GM23248 (cell line): ENCODE data around the gene GIMD1. TPM values are rescaled to one million over a fixed set of nuclear protein-coding genes. Genes with fewer than 3 reads are reported as not detected.
"Not testable (repeated sequence)": the region's sequence is repeated elsewhere in the genome, so short reads cannot be mapped to it uniquely, and the experiment has no call there.

ENCODE experiments used
- DNase-seq: peaks from one replicate; pipeline ENCODE4 v3.0.0-alpha.2; 2015
- H2AFZ ChIP-seq: fragments of 200-600 bp; sonication (generic); 2 replicates; pipeline ENCODE4 v1.6.1; 2016; ENCODE audit warnings: antibody characterized with exemption
- H3F3A ChIP-seq: fragments of 200-600 bp; sonication (generic); 2 replicates; pipeline ENCODE4 v1.6.1; 2016; ENCODE audit warnings: mild to moderate bottlenecking, antibody characterized with exemption, mixed run types; ENCODE audit not compliant: insufficient read depth
- H3K27ac ChIP-seq: fragments of 200-600 bp; sonication (generic); 2 replicates; pipeline ENCODE4 v1.5.1; 2016; ENCODE audit warnings: mild to moderate bottlenecking
- H3K27me3 ChIP-seq: fragments of 200-600 bp; sonication (generic); replicated peaks from 2 replicates; pipeline ENCODE4 v1.6.1; 2016; ENCODE audit warnings: mild to moderate bottlenecking; ENCODE audit not compliant: insufficient read depth
- H3K36me3 ChIP-seq: fragments of 200-600 bp; sonication (generic); 2 replicates; pipeline ENCODE4 v1.6.1; 2016; ENCODE audit warnings: low read depth, mild to moderate bottlenecking
- H3K4me1 ChIP-seq: fragments of 200-600 bp; sonication (generic); 2 replicates; pipeline ENCODE4 v1.6.1; 2016; ENCODE audit warnings: mild to moderate bottlenecking; ENCODE audit not compliant: insufficient read depth
- H3K4me2 ChIP-seq: fragments of 200-600 bp; sonication (generic); one replicate; pipeline ENCODE4 v1.6.1; 2016; ENCODE audit warnings: mild to moderate bottlenecking; ENCODE audit not compliant: unreplicated experiment
- H3K4me3 ChIP-seq: fragments of 200-600 bp; sonication (generic); 2 replicates; pipeline ENCODE4 v1.5.1; 2016; ENCODE audit warnings: mild to moderate bottlenecking
- H3K79me2 ChIP-seq: fragments of 200-600 bp; sonication (generic); 2 replicates; pipeline ENCODE4 v1.6.1; 2016; ENCODE audit warnings: mild to moderate bottlenecking; ENCODE audit not compliant: insufficient read depth
- H3K9ac ChIP-seq: fragments of 200-600 bp; sonication (generic); 2 replicates; pipeline ENCODE4 v1.6.1; 2016; ENCODE audit warnings: mild to moderate bottlenecking
- H3K9me2 ChIP-seq: fragments of 200-600 bp; sonication (generic); 2 replicates; pipeline ENCODE4 v1.6.1; 2016; ENCODE audit warnings: mixed run types, mild to moderate bottlenecking, moderate library complexity; ENCODE audit not compliant: insufficient read depth
- H3K9me3 ChIP-seq: fragments of 200-600 bp; sonication (generic); one replicate; pipeline ENCODE4 v1.6.1; 2017; ENCODE audit warnings: low read depth
- H4K20me1 ChIP-seq: fragments of 200-600 bp; sonication (generic); 2 replicates; pipeline ENCODE4 v1.6.0; 2016; ENCODE audit not compliant: insufficient read depth
- EZH2 ChIP-seq: fragments of 200-600 bp; sonication (generic); IDR thresholded peaks from 2 replicates; pipeline ENCODE4 v1.6.1; 2018; ENCODE audit warnings: antibody characterized with exemption, mild to moderate bottlenecking; ENCODE audit not compliant: insufficient read depth, poor library complexity, severe bottlenecking
- EZH2phosphoT487 ChIP-seq: fragments of 200-600 bp; sonication (generic); IDR thresholded peaks from 2 replicates; pipeline ENCODE4 v1.6.1; 2018; ENCODE audit warnings: antibody characterized with exemption, moderate library complexity, mild to moderate bottlenecking, low read depth; ENCODE audit not compliant: insufficient read depth
- WGBS, 2 experiments: methylation state at CpG; one replicate each; pipeline ENCODE4 v1.1.6; 2015 to 2017; ENCODE audit warnings: low lambda C conversion rate in 2 of 2, low coverage in 1 of 2; ENCODE audit errors: missing lambda C conversion rate in 2 of 2; 5-methylcytosine and 5-hydroxymethylcytosine counted together
- in situ Hi-C: fragments of 300-500 bp; cut with MboI; formaldehyde crosslinking; loops from 2 replicates; pipeline ENCODE4 v1.15.0; 2020
- polyA plus RNA-seq: library from polyadenylated mRNA; unstranded; fragments of >200 nt; fragmentation: Nextera tagmentation; extraction: Ambion mirVana; gene quantifications from 2 replicates; pipeline ENCODE4 v1.2.1, GENCODE V29; 2016
- total RNA-seq: library from RNA; depleted of rRNA; stranded (reverse); fragments of >200 nt; shearing (Covaris generic); gene quantifications from 2 replicates; pipeline ENCODE4 v1.2.3, GENCODE V29; 2014

The GIMD1 gene
- total and polyA plus RNA-seq, 2 experiments from 2014 or later: not detected

DNA sequence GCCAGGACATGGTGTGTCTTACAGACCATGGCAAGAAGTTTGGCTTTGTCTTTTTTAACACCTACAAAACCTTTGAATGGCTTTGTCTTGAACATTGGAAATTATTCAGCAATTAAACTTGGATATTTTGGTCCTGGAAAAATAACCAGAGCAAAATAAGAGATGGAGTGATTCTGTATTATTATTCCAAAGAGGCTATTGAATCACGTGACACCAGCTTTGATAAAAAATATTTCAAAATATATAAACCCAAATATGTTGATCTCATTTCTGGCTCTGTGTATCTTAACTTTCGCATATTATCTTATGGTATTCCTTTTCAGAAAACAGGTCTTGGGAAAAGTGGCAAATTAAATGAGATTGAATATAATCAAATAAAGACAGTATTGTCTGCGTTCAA lies 32.6 kb upstream of the GIMD1 start:
- Histone ChIP-seq H3K4me2 (no peak overlapping the region), H2AFZ (no peak overlapping the region), H4K20me1 (no peaks in the 10 kb centered on the region)

DNA sequence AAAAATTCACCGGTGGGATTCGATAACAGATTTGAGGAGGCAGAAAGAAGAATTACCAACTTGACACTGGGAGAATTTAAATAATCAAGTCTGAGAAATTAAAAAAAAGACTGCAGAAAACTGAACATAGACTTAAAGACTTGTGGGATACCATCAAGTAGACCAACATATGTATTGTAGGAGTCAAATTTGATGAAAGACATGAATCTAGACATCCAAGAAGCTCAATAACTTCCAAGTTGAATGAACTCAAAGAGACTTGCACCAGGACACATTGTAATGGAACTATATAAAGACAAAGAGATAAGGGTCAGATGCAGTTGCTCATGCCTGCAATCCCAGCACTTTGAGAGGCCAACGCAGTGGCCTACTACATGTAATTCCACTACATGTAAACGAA lies 30.3 kb upstream of the GIMD1 start:
- H3K27me3 ChIP-seq, H3K36me3 ChIP-seq, DNase-seq, H3K79me2 ChIP-seq, H3K9me3 ChIP-seq, H3F3A ChIP-seq, H3K4me3 ChIP-seq, in situ Hi-C loops, H2AFZ ChIP-seq, H3K9ac ChIP-seq, H4K20me1 ChIP-seq, H3K9me2 ChIP-seq, H3K4me1 ChIP-seq, H3K4me2 ChIP-seq, H3K27ac ChIP-seq: not testable (repeated sequence)
- WGBS, 2 experiments: 27 to 38% methylated on average over 2 to 4 of the region's 4 CpGs

More for the DNA sequence above, 32.6 kb upstream of the GIMD1 start:
- in situ Hi-C loops: no loop called here
- no peaks in the 10 kb centered on the region for H3F3A ChIP-seq
- TF ChIP-seq EZH2phosphoT487: no peak
- 76% methylated on average over 3 of the region's 3 CpGs for WGBS, 2 experiments
- no peak overlapping the region for H3K9ac ChIP-seq
- H3K4me3 ChIP-seq: no peak overlapping the region
- H3K36me3 ChIP-seq: no peaks in the 10 kb centered on the region
- no peaks in the 10 kb centered on the region for H3K9me2 ChIP-seq
- H3K9me3 ChIP-seq: peaks cover 5% of the 10 kb centered on the region
- no peak overlapping the region for H3K27ac ChIP-seq
- DNase-seq: no peak
- H3K4me1 ChIP-seq: no peaks in the 10 kb centered on the region
- H3K27me3 ChIP-seq: no peaks in the 10 kb centered on the region
- H3K79me2 ChIP-seq: no peaks in the 10 kb centered on the region

- WGBS, 2 experiments: 35 to 58% methylated on average over 2 of the region's 2 CpGs
- H3K4me2 ChIP-seq: no peak overlapping the region
Observed at GRCh38 chr4:106395582-106395981, 27.0 kb upstream of the GIMD1 start.

DNA sequence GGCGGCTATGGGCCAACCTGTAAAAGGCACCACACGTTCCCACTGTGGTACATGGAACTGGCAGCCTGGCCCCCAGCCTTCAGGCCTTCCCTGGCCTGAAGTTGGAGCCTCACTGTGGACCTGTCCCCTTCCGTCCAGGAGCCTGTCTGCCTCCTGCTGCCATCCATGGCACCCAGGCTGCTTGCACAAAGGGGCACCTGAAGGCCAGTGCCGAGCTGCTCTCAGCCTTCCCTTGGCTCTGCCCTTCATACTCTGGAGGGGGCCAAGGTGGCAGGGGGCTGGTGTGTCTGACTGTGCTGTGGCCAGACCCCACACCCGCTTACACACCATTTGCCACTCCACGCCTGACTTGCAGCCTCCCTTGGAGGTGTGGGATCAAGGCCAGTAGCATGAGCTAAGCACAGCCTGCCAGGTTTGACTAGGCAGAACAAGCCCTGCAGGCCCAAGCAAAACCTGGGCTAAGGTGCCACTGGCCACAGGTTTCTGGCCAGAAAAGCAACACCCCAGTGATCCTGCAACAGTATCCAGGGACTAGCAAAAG lies 17.3 kb upstream of the GIMD1 start:
- Histone ChIP-seq H3K36me3 (no peaks in the 10 kb centered on the region), H3K27ac (no peak overlapping the region), H3F3A (no peaks in the 10 kb centered on the region), H3K4me3 (no peak overlapping the region), H4K20me1 (no peaks in the 10 kb centered on the region), H3K79me2 (no peaks in the 10 kb centered on the region), H3K4me2 (no peak overlapping the region), H3K9me2 (no peaks in the 10 kb centered on the region), H3K27me3 (no peaks in the 10 kb centered on the region), H3K4me1 (no peaks in the 10 kb centered on the region), H2AFZ (no peak overlapping the region), H3K9me3 (no peaks in the 10 kb centered on the region), H3K9ac (no peak overlapping the region)
- TF ChIP-seq EZH2phosphoT487: no peak
- TF ChIP-seq EZH2: no peak
- in situ Hi-C loops: no loop called here
- DNase-seq: no peak
- WGBS, 2 experiments: 71 to 78% methylated on average over 6 of the region's 6 CpGs

More at GRCh38 chr4:106395582-106395981, 27.0 kb upstream of the GIMD1 start:
- no peak overlapping the region for H2AFZ ChIP-seq
- H3K9ac ChIP-seq: no peak overlapping the region
- H3K9me2 ChIP-seq: no peaks in the 10 kb centered on the region
- no peaks in the 10 kb centered on the region for H3K27me3 ChIP-seq
- in situ Hi-C loops: no loop called here
- H3K4me1 ChIP-seq: no peaks in the 10 kb centered on the region
- no peaks in the 10 kb centered on the region for H3K36me3 ChIP-seq
- TF ChIP-seq EZH2: no peak
- TF ChIP-seq EZH2phosphoT487: no peak
- DNase-seq: no peak
- H3K9me3 ChIP-seq: peaks cover 5% of the 10 kb centered on the region
- H3K27ac ChIP-seq: no peak overlapping the region
- H3K4me3 ChIP-seq: no peak overlapping the region
- H4K20me1 ChIP-seq: no peaks in the 10 kb centered on the region
- H3F3A ChIP-seq: no peaks in the 10 kb centered on the region
- no peaks in the 10 kb centered on the region for H3K79me2 ChIP-seq

DNA sequence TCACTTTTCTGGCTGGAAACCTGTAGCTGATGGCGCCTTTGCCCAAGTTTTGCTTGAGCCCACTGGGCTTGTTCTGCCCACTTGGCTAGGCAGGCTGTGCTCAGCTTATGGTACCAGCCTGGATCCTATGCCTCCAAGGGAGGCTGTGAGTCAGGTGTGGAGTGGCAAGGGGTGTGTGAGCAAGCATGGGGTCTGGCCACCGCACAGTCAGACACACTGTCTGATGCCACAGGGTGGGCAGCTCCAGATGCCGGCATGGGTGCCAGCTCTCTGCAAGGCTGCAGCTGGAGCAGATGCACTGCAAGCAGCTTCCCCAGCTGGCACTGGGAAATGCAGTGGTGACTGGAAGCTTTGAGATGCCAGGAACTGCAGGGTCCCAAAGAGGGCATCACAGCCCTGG lies 16.3 kb upstream of the GIMD1 start:
- H3K36me3 ChIP-seq: no peaks in the 10 kb centered on the region
- no peak overlapping the region for H3K4me3 ChIP-seq
- no peak for DNase-seq
- no peak overlapping the region for H2AFZ ChIP-seq
- no peak overlapping the region for H3K9ac ChIP-seq
- no peak overlapping the region for H3K27ac ChIP-seq
- in situ Hi-C loops: no loop called here
- no peaks in the 10 kb centered on the region for H3K4me1 ChIP-seq
- TF ChIP-seq EZH2: no peak
- no peak for TF ChIP-seq EZH2phosphoT487
- H4K20me1 ChIP-seq: no peaks in the 10 kb centered on the region
- H3K9me3 ChIP-seq: no peaks in the 10 kb centered on the region
- no peaks in the 10 kb centered on the region for H3K27me3 ChIP-seq
- H3K4me2 ChIP-seq: no peak overlapping the region
- no peaks in the 10 kb centered on the region for H3F3A ChIP-seq
- WGBS, 2 experiments: 67 to 78% methylated on average over 3 of the region's 3 CpGs
- no peaks in the 10 kb centered on the region for H3K9me2 ChIP-seq
- no peaks in the 10 kb centered on the region for H3K79me2 ChIP-seq
